HL-60 (cell line): ENCODE measurements around the gene SLC9A1.

Experiments used
- DNase-seq, 2 experiments: peaks; one replicate each; pipeline ENCODE4 v3.0.0-alpha.2; 2010 to 2020; ENCODE audit warnings: low read depth in 1 of 2, low spot score in 1 of 2
- H3K27ac ChIP-seq: fragments of 250-450 bp; sonication (Bioruptor Pico); replicated peaks from 2 replicates; pipeline ENCODE4 v1.5.1; 2020; ENCODE audit warnings: mild to moderate bottlenecking, moderate library complexity
- H3K27me3 ChIP-seq: fragments of 250-450 bp; sonication (Bioruptor Pico); 2 replicates; pipeline ENCODE4 v1.5.1; 2021; ENCODE audit warnings: mild to moderate bottlenecking, moderate library complexity; ENCODE audit not compliant: insufficient read depth, poor library complexity, severe bottlenecking
- H3K4me3 ChIP-seq: replicated peaks from 2 replicates; pipeline ENCODE4 v1.5.1; 2011; ENCODE audit warnings: mild to moderate bottlenecking, control low read depth, low read length; ENCODE audit not compliant: insufficient read depth
- CTCF ChIP-seq: IDR thresholded peaks from one replicate; pipeline ENCODE4 v1.5.1; 2011; ENCODE audit warnings: low read length, control low read depth, inconsistent platforms; ENCODE audit not compliant: insufficient read depth
- GABPA ChIP-seq: IDR thresholded peaks from 2 replicates; pipeline ENCODE4 v1.6.1; 2012; ENCODE audit warnings: low read depth
- POLR2AphosphoS5 ChIP-seq: IDR thresholded peaks from 2 replicates; pipeline ENCODE4 v1.6.1; 2012; ENCODE audit warnings: low read depth
- SPI1 ChIP-seq: IDR thresholded peaks from 2 replicates; pipeline ENCODE4 v1.6.1; 2012; ENCODE audit warnings: low read depth, mild to moderate bottlenecking, borderline replicate concordance
- TF ChIP-seq, protein P1 (sequence below): IDR thresholded peaks from 2 replicates; pipeline ENCODE4 v1.6.1; 2012; ENCODE audit warnings: low read depth; ENCODE audit not compliant: insufficient replicate concordance

The SLC9A1 gene

DNA sequence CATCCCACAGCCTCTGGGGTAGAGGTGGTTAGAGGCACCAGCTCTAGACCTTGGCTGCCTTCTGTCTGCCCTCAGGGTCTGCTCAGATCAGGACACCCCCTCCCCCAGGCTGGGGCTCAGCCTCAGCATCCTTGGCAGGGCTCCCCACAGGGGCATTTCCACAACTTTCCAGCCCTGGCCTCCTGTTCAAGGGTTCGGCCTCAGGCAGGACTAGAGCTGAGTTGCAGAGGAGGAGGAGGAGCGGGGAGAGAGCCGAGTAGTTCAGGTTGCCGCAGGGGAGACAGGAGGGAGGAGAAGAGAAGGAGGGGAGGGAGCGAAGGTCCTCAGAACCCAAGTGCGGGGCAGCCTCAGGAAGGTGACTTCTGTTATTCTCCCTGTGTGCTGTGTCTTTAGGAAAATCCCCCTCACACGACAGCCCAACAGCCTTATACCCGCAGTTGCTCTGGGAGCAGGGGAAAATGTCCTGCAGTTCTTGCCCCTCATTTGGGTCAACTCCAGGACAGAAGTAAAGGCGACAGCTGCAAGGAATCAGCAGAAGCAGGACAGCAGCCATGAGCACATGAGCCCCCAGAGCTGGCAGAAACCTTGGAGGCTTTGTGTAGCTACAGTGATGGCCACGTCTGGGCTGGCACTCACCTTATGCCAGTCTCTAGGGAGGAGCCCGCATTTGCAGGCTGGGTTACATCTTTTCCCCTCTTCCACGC lies 95.8 kb downstream of the SLC9A1 start:
- H3K27me3 ChIP-seq: no peaks in the 10 kb centered on the region
- no peak overlapping the region for H3K4me3 ChIP-seq
- TF ChIP-seq CTCF (no peak), SPI1 (no peak), POLR2AphosphoS5 (no peak), GABPA (no peak)
- TF ChIP-seq, protein P1, sequence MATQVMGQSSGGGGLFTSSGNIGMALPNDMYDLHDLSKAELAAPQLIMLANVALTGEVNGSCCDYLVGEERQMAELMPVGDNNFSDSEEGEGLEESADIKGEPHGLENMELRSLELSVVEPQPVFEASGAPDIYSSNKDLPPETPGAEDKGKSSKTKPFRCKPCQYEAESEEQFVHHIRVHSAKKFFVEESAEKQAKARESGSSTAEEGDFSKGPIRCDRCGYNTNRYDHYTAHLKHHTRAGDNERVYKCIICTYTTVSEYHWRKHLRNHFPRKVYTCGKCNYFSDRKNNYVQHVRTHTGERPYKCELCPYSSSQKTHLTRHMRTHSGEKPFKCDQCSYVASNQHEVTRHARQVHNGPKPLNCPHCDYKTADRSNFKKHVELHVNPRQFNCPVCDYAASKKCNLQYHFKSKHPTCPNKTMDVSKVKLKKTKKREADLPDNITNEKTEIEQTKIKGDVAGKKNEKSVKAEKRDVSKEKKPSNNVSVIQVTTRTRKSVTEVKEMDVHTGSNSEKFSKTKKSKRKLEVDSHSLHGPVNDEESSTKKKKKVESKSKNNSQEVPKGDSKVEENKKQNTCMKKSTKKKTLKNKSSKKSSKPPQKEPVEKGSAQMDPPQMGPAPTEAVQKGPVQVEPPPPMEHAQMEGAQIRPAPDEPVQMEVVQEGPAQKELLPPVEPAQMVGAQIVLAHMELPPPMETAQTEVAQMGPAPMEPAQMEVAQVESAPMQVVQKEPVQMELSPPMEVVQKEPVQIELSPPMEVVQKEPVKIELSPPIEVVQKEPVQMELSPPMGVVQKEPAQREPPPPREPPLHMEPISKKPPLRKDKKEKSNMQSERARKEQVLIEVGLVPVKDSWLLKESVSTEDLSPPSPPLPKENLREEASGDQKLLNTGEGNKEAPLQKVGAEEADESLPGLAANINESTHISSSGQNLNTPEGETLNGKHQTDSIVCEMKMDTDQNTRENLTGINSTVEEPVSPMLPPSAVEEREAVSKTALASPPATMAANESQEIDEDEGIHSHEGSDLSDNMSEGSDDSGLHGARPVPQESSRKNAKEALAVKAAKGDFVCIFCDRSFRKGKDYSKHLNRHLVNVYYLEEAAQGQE: no peak
- no peak overlapping the region for H3K27ac ChIP-seq
- DNase-seq: no peak

- Histone ChIP-seq H3K4me3 (no peak overlapping the region), H3K27me3 (no peaks in the 10 kb centered on the region), H3K27ac (no peak overlapping the region)
- DNase-seq: no peak
- TF ChIP-seq GABPA: no peak
- TF ChIP-seq, protein P1: no peak
- TF ChIP-seq CTCF: no peak
- TF ChIP-seq SPI1: no peak
- no peak for TF ChIP-seq POLR2AphosphoS5
Measured at GRCh38 chr1:27057801-27058625, 96.9 kb downstream of the SLC9A1 start.

DNA sequence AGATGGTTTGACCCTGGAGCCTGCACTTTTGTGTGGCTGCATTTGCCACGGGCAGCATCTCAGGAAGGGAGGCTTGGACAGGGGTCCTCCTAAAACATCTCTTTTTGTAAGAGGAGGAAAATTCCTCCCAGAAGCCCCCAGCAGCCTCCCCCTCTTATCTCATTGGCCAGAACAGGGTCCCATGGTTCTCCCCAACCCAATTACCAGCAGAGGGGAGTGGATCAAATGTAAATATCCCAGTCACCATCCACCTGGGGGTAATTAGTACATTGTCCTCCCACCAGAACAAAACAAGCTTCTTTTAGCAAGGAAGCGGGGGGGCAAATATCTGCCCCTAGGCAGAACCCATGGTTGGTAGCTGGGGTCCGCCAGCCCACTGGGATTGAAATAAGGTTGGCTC lies 97.5 kb downstream of the SLC9A1 start:
- Histone ChIP-seq H3K27me3 (no peaks in the 10 kb centered on the region), H3K4me3 (no peak overlapping the region), H3K27ac (no peak overlapping the region)
- TF ChIP-seq, protein P1: no peak
- no peak for TF ChIP-seq POLR2AphosphoS5
- TF ChIP-seq SPI1: no peak
- no peak for TF ChIP-seq GABPA
- TF ChIP-seq CTCF: no peak
- DNase-seq: no peak
